Liver (tissue), 9 donors: ENCODE data around the gene C12orf76. TPM values are rescaled to one million over a fixed set of nuclear protein-coding genes. Genes with fewer than 3 reads are reported as not detected.

Experiments
- DNase-seq: peaks from one replicate; pipeline ENCODE4 v3.0.0-alpha.2; 2017; ENCODE audit warnings: low spot score
- H3K27ac ChIP-seq, 2 donors: one replicate each; pipeline ENCODE4 v1.7.0; 2013; ENCODE audit warnings: inconsistent platforms in 2 of 2, low read length in 2 of 2, control low read depth in 1 of 2, low read depth in 1 of 2, mild to moderate bottlenecking in 1 of 2
- H3K27me3 ChIP-seq, 4 donors: one replicate each; pipeline versions ENCODE4 v1.6.1 to v1.7.0; 2013; ENCODE audit warnings: low read length in 3 of 4, inconsistent platforms in 1 of 4, mild to moderate bottlenecking in 1 of 4, moderate library complexity in 1 of 4; ENCODE audit not compliant: control insufficient read depth in 4 of 4, insufficient read depth in 4 of 4
- H3K36me3 ChIP-seq, 4 donors: one replicate each; pipeline versions ENCODE4 v1.6.1 to v1.7.0; 2013; ENCODE audit warnings: low read length in 3 of 4, mild to moderate bottlenecking in 3 of 4, low read depth in 1 of 4, moderate library complexity in 1 of 4; ENCODE audit not compliant: control insufficient read depth in 4 of 4, insufficient read depth in 3 of 4
- H3K4me1 ChIP-seq, 4 donors: one replicate each; pipeline versions ENCODE4 v1.6.1 to v1.7.0; 2013; ENCODE audit warnings: low read length in 3 of 4, mild to moderate bottlenecking in 3 of 4, moderate library complexity in 1 of 4; ENCODE audit not compliant: control insufficient read depth in 4 of 4, insufficient read depth in 4 of 4
- H3K4me3 ChIP-seq, 3 donors: one replicate each; pipeline versions ENCODE4 v1.6.1 to v1.7.0; 2013; ENCODE audit warnings: low read length in 3 of 3, control low read depth in 1 of 3, low read depth in 1 of 3, mild to moderate bottlenecking in 1 of 3
- H3K9ac ChIP-seq, 2 donors: one replicate each; pipeline ENCODE4 v1.7.0; 2013; ENCODE audit warnings: low read length in 2 of 2, mild to moderate bottlenecking in 2 of 2, moderate library complexity in 2 of 2, control low read depth in 1 of 2, low read depth in 1 of 2
- H3K9me3 ChIP-seq, 4 donors: one replicate each; pipeline versions ENCODE4 v1.6.1 to v1.7.0; 2013; ENCODE audit warnings: low read length in 3 of 4; ENCODE audit not compliant: control insufficient read depth in 4 of 4
- ATF3 ChIP-seq: IDR thresholded peaks from 2 replicates; pipeline ENCODE4 v1.6.1; 2016; ENCODE audit warnings: antibody characterized with exemption
- CTCF ChIP-seq: fragments of 150-350 bp; IDR thresholded peaks from 2 replicates; pipeline ENCODE4 v1.5.1; 2017; ENCODE audit warnings: improper control_type of control experiment, low read depth, low read length; ENCODE audit not compliant: missing input control
- EGR1 ChIP-seq, 2 donors: IDR thresholded peaks; 2 replicates each; pipeline ENCODE4 v1.6.1; 2016 to 2018; ENCODE audit warnings: antibody characterized with exemption in 2 of 2, low read depth in 2 of 2
- FOXA1 ChIP-seq: IDR thresholded peaks from 2 replicates; pipeline ENCODE4 v1.6.1; 2016; ENCODE audit warnings: antibody characterized with exemption
- FOXA2 ChIP-seq: IDR thresholded peaks from 2 replicates; pipeline ENCODE4 v1.6.1; 2016; ENCODE audit warnings: antibody characterized with exemption
- GABPA ChIP-seq, 2 donors: IDR thresholded peaks in 1 of 2; conservative IDR thresholded peaks in 1 of 2; 2 replicates each; pipeline ENCODE4 v1.6.1; 2016; ENCODE audit warnings: antibody characterized with exemption in 2 of 2, mild to moderate bottlenecking in 1 of 2, moderate library complexity in 1 of 2
- HNF4A ChIP-seq, 2 donors: conservative IDR thresholded peaks; 2 replicates each; pipeline ENCODE4 v1.6.1; 2016; ENCODE audit warnings: antibody characterized with exemption in 2 of 2, mild to moderate bottlenecking in 2 of 2
- HNF4G ChIP-seq: IDR thresholded peaks from 2 replicates; pipeline ENCODE4 v1.6.1; 2016; ENCODE audit warnings: antibody characterized with exemption
- JUND ChIP-seq, 2 donors: IDR thresholded peaks; 2 replicates each; pipeline ENCODE4 v1.6.1; 2016; ENCODE audit warnings: antibody characterized with exemption in 2 of 2
- NR2F2 ChIP-seq: IDR thresholded peaks from 2 replicates; pipeline ENCODE4 v1.6.1; 2016; ENCODE audit warnings: antibody characterized with exemption
- RAD21 ChIP-seq, 2 donors: IDR thresholded peaks; 2 replicates each; pipeline ENCODE4 v1.6.1; 2016; ENCODE audit warnings: antibody characterized with exemption in 2 of 2, mild to moderate bottlenecking in 2 of 2
- RXRA ChIP-seq, 2 donors: IDR thresholded peaks; 2 replicates each; pipeline ENCODE4 v1.6.1; 2017 to 2018; ENCODE audit warnings: antibody characterized with exemption in 2 of 2, mild to moderate bottlenecking in 1 of 2
- SP1 ChIP-seq: IDR thresholded peaks from 2 replicates; pipeline ENCODE4 v1.6.1; 2018; ENCODE audit warnings: antibody characterized with exemption, mild to moderate bottlenecking
- TAF1 ChIP-seq: conservative IDR thresholded peaks from 2 replicates; pipeline ENCODE4 v1.6.1; 2016; ENCODE audit warnings: antibody characterized with exemption, mild to moderate bottlenecking
- YY1 ChIP-seq: IDR thresholded peaks from 2 replicates; pipeline ENCODE4 v1.6.1; 2016; ENCODE audit warnings: antibody characterized with exemption, mild to moderate bottlenecking
- ZBTB33 ChIP-seq: IDR thresholded peaks from 2 replicates; pipeline ENCODE4 v1.6.1; 2016; ENCODE audit warnings: antibody characterized with exemption
- WGBS: extraction: QIAGEN DNeasy Blood & Tissue Kit; methylation state at CpG from one replicate; pipeline ENCODE4 v1.1.7; 2013; 5-methylcytosine and 5-hydroxymethylcytosine counted together
- polyA plus RNA-seq, 2 donors: library from polyadenylated mRNA; stranded (reverse) in 1 of 2; unstranded in 1 of 2; fragments of 200-250 nt in 1 of 2; fragments of >200 nt in 1 of 2; fragmentation: Nextera tagmentation in 1 of 2; extraction: Ambion mirVana in 1 of 2; gene quantifications; one replicate each; pipeline versions ENCODE4 v1.2.1 to v1.2.3, GENCODE V29; 2013 to 2015
- total RNA-seq, 2 donors: library from RNA; depleted of rRNA; stranded (reverse); fragments of >200 nt; gene quantifications; one replicate each; pipeline ENCODE4 v1.2.3, GENCODE V29; 2014
- TF ChIP-seq, protein P1 (sequence below): IDR thresholded peaks from 2 replicates; pipeline ENCODE4 v1.6.1; 2016; ENCODE audit warnings: antibody characterized with exemption
- TF ChIP-seq, protein P2 (sequence below): IDR thresholded peaks from 2 replicates; pipeline ENCODE4 v1.6.1; 2016; ENCODE audit warnings: antibody characterized with exemption, mild to moderate bottlenecking
- donor health status: healthy.
- donor health status: healthy.
- donor health status: healthy.
- donor health status: healthy.
- donor health status: healthy.

C12orf76 gene
- total and polyA plus RNA-seq, 4 donors, result 5.6 to 22.4 (median 6.1) TPM

DNA sequence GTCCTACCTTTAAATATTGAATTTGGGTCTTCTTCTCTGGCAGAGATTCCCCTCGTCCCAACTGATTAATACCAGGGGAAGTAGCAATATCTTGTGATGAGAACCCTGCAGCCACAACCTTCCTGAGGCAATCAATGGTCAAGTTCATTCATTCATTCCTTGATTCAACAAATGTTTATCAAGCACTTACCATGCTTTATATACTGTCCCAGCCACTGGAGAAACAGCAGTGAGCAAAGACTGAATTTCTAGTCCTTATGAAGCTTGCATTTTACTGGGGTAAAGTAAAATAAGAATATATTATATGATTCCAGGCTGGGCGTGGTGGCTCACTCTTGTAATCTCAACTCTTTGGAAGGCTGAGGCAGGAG, 51.9 kb downstream of the C12orf76 start:
- Histone ChIP-seq H3K4me1 (peaks cover 0 to 38% (median 23%) of the 10 kb centered on the region in 4 donors), H3K36me3 (peaks cover 0 to 2% (median 1%) of the 10 kb centered on the region in 4 donors), H3K4me3 (peak overlapping the region in 2 of 3 donors; percentile 1 to 92), H3K27me3 (no peaks in the 10 kb centered on the region), H3K9me3 (no peaks in the 10 kb centered on the region), H3K27ac (peak overlapping the region in 1 of 2 donors; percentile 88), H3K9ac (no peak overlapping the region)
- no peak for DNase-seq
- peak; percentile 77 for TF ChIP-seq YY1
- no peak for TF ChIP-seq FOXA2
- no peak for TF ChIP-seq FOXA1
- peak; percentile 11 for TF ChIP-seq NR2F2
- TF ChIP-seq, protein P1, sequence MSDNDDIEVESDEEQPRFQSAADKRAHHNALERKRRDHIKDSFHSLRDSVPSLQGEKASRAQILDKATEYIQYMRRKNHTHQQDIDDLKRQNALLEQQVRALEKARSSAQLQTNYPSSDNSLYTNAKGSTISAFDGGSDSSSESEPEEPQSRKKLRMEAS, result peak; percentile 26
- TF ChIP-seq SP1, result no peak
- TF ChIP-seq ATF3, result no peak
- WGBS, result 50% methylated on average over 2 of the region's 2 CpGs

GRCh38 chr12:109995686-109996482, 52.4 kb downstream of the C12orf76 start, which contains the start of gene GIT2:
TSS of gene GIT2 (minus strand) at chr12:109996368. CDS start at chr12:109996224, 144 bp downstream.
- Histone ChIP-seq H3K36me3 (peaks cover 0 to 5% (median 2%) of the 10 kb centered on the region in 4 donors), H3K27ac (peak within 1 kb of the TSS; percentile 82 to 88), H3K4me1 (peaks cover 0 to 38% (median 23%) of the 10 kb centered on the region in 4 donors), H3K27me3 (no peaks in the 10 kb centered on the region), H3K9me3 (no peaks in the 10 kb centered on the region), H3K9ac (peak within 1 kb of the TSS; percentile 66 to 92), H3K4me3 (peak within 1 kb of the TSS; percentile 86 to 94 (median 92))
- peak; percentile 88 for DNase-seq
- WGBS, result under 1% methylated on average over 65 of the region's 65 CpGs
- TF ChIP-seq TAF1, result no peak
- TF ChIP-seq FOXA2, result no peak
- TF ChIP-seq, protein P2, sequence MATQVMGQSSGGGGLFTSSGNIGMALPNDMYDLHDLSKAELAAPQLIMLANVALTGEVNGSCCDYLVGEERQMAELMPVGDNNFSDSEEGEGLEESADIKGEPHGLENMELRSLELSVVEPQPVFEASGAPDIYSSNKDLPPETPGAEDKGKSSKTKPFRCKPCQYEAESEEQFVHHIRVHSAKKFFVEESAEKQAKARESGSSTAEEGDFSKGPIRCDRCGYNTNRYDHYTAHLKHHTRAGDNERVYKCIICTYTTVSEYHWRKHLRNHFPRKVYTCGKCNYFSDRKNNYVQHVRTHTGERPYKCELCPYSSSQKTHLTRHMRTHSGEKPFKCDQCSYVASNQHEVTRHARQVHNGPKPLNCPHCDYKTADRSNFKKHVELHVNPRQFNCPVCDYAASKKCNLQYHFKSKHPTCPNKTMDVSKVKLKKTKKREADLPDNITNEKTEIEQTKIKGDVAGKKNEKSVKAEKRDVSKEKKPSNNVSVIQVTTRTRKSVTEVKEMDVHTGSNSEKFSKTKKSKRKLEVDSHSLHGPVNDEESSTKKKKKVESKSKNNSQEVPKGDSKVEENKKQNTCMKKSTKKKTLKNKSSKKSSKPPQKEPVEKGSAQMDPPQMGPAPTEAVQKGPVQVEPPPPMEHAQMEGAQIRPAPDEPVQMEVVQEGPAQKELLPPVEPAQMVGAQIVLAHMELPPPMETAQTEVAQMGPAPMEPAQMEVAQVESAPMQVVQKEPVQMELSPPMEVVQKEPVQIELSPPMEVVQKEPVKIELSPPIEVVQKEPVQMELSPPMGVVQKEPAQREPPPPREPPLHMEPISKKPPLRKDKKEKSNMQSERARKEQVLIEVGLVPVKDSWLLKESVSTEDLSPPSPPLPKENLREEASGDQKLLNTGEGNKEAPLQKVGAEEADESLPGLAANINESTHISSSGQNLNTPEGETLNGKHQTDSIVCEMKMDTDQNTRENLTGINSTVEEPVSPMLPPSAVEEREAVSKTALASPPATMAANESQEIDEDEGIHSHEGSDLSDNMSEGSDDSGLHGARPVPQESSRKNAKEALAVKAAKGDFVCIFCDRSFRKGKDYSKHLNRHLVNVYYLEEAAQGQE, result no peak
- TF ChIP-seq HNF4G, result no peak
- TF ChIP-seq RAD21 (IDR thresholded peaks at IDR 0.05), result peak in 1 of 2 donors; percentile 42
- no peak for TF ChIP-seq ATF3
- TF ChIP-seq GABPA (IDR thresholded peaks at IDR 0.05 in 1 of 2, conservative IDR thresholded peaks at IDR 0.05 in 1 of 2), result peak; percentile 46 to 85
- TF ChIP-seq JUND (IDR thresholded peaks at IDR 0.05), result no peak
- TF ChIP-seq NR2F2, result peak; percentile 39
- peak in 1 of 2 donors; percentile 16 for TF ChIP-seq RXRA (IDR thresholded peaks at IDR 0.05)
- peak; percentile 100 for TF ChIP-seq YY1
- no peak for TF ChIP-seq CTCF
- TF ChIP-seq HNF4A (conservative IDR thresholded peaks at IDR 0.05), result peak in 1 of 2 donors; percentile 17
- no peak for TF ChIP-seq EGR1 (IDR thresholded peaks at IDR 0.05; ENCODE audit: low read depth in 2 of 2)
- TF ChIP-seq SP1, result peak; percentile 27
- no peak for TF ChIP-seq ZBTB33
